Adrenal gland (tissue), 5 donors: Measurements from ENCODE around the gene PDCD7.

Experiments used
- CTCF ChIP-seq, 6 experiments: fragments of 450-650 bp in 4 of 6; fragments of 200-600 bp in 2 of 6; sonication (generic) in 1 of 6; IDR thresholded peaks; 1 replicate in 5 of 6; 2 replicates in 1 of 6; pipeline versions ENCODE4 v1.5.1 to v1.8.0; 2016 to 2021; ENCODE audit warnings: antibody characterized with exemption in 6 of 6, mild to moderate bottlenecking in 2 of 6, moderate library complexity in 1 of 6
- POLR2A ChIP-seq, 2 donors: fragments of 450-650 bp; IDR thresholded peaks; one replicate each; pipeline ENCODE4 v1.6.1; 2017; ENCODE audit warnings: antibody characterized with exemption in 2 of 2, mild to moderate bottlenecking in 2 of 2, moderate library complexity in 1 of 2
- donor health status: DM: no; HTN: no; CAD: no.

GRCh38 chr15:65174509-65174908, 40.9 kb upstream of the PDCD7 start:
- TF ChIP-seq CTCF (IDR thresholded peaks at IDR 0.05): no peak
- no peak for TF ChIP-seq POLR2A (IDR thresholded peaks at IDR 0.05)
